ENCODE data around the gene NAALADL2.
"Not testable (repeated sequence)": the region's sequence is repeated elsewhere in the genome, so short reads cannot be mapped to it uniquely, and the experiment has no call there.

NAALADL2 gene

DNA sequence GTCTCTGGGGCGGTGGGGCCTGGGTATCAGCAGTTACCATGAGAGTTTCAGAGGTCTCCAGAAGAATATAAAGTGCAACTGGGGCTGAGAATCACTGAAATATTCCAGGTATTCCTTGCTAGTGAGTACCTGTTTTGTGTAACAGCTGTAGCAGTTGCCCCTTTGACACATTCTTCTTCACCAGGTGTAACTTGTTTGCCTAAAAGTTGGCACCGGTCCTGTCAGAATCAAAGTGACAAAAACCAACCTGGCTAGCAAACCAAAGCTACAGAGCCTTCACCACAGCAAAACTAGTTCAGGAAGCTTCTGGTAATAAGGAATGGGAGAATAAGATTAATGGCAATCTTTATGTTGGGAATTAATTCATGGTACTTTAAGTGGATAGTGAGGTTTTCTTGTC lies 296.0 kb downstream of the NAALADL2 start:
- Histone ChIP-seq H3K79me1 (ENCODE audit: low read length) (no peaks in the 10 kb centered on the region), H3K27ac (ENCODE audit: low read depth, low read length) (no peak overlapping the region), H3K79me2 (ENCODE audit: control insufficient read depth, insufficient read depth, low read length) (no peaks in the 10 kb centered on the region), H2BK120ac (ENCODE audit: low read depth, low read length) (no peak overlapping the region), H3K4me2 (ENCODE audit: low read length) (no peak overlapping the region), H4K8ac (ENCODE audit: low read depth, low read length) (no peak overlapping the region), H3K27me3 (ENCODE audit: insufficient read depth, low read length, poor library complexity) (no peaks in the 10 kb centered on the region), H3K4me3 (ENCODE audit: low read length) (no peak overlapping the region), H2AK5ac (ENCODE audit: low read length) (no peak overlapping the region), H3K23ac (ENCODE audit: low read length) (no peak overlapping the region), H2BK15ac (replicated peaks; ENCODE audit: low read depth) (no peak overlapping the region), H3K9ac (ENCODE audit: low read length) (no peak overlapping the region), H2BK5ac (ENCODE audit: low read length) (no peak overlapping the region), H4K5ac (ENCODE audit: low read length) (no peak overlapping the region), H3K18ac (ENCODE audit: low read length) (no peak overlapping the region), H3K4me1 (ENCODE audit: control insufficient read depth, low read depth, low read length) (no peaks in the 10 kb centered on the region), H3K36me3 (ENCODE audit: control insufficient read depth, insufficient read depth, low read length) (no peaks in the 10 kb centered on the region), H3K56ac (ENCODE audit: low read length) (no peak overlapping the region), H3K4ac (ENCODE audit: low read depth, low read length) (no peak overlapping the region)
- WGBS (ENCODE audit: extremely low coverage, insufficient coverage, low lambda C conversion rate), result no CpG with 5 or more reads among the region's 2 CpGs
- no peak for DNase-seq

- Histone ChIP-seq H2BK120ac (ENCODE audit: low read depth, low read length) (no peak overlapping the region), H3K36me3 (ENCODE audit: control insufficient read depth, insufficient read depth, low read length) (no peaks in the 10 kb centered on the region), H3K27me3 (ENCODE audit: insufficient read depth, low read length, poor library complexity) (no peaks in the 10 kb centered on the region), H3K4ac (ENCODE audit: low read depth, low read length) (no peak overlapping the region), H3K9ac (ENCODE audit: low read length) (no peak overlapping the region), H3K4me3 (ENCODE audit: low read length) (no peak overlapping the region), H3K27ac (ENCODE audit: low read depth, low read length) (no peak overlapping the region), H3K79me2 (ENCODE audit: control insufficient read depth, insufficient read depth, low read length) (no peaks in the 10 kb centered on the region), H4K5ac (ENCODE audit: low read length) (no peak overlapping the region), H3K56ac (ENCODE audit: low read length) (no peak overlapping the region), H2BK5ac (ENCODE audit: low read length) (no peak overlapping the region), H3K79me1 (ENCODE audit: low read length) (no peaks in the 10 kb centered on the region), H3K18ac (ENCODE audit: low read length) (no peak overlapping the region), H2AK5ac (ENCODE audit: low read length) (no peak overlapping the region), H3K4me2 (ENCODE audit: low read length) (no peak overlapping the region), H2BK15ac (replicated peaks; ENCODE audit: low read depth) (no peak overlapping the region), H3K23ac (ENCODE audit: low read length) (no peak overlapping the region), H4K8ac (ENCODE audit: low read depth, low read length) (no peak overlapping the region), H3K4me1 (ENCODE audit: control insufficient read depth, low read depth, low read length) (no peaks in the 10 kb centered on the region)
- DNase-seq, result no peak
Observed at GRCh38 chr3:175159202-175159601, 300.1 kb downstream of the NAALADL2 start.

DNA sequence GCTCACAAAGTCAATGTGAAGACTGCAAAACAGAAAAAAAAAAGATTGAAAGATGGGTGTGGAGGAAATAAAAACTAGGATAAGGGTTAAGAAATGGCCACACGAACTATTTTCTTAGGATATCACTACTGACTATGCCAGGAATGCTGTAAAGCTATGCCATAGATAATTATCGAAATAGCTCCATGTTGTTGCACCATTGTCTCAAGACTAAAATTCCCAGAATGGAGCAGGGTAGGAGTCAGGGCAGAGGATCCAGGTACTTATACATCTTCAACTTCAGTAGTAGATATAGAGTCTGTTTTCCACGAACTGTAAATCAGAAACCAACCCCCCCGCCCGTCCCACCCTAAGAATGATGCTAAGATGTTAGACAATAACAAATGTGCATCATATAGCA lies 302.2 kb downstream of the NAALADL2 start:
- H3K79me1 ChIP-seq (ENCODE audit: low read length), result no peaks in the 10 kb centered on the region
- no peaks in the 10 kb centered on the region for H3K27me3 ChIP-seq (ENCODE audit: insufficient read depth, low read length, poor library complexity)
- no peak overlapping the region for H4K8ac ChIP-seq (ENCODE audit: low read depth, low read length)
- peak; percentile 14 for DNase-seq
- H2BK15ac ChIP-seq (replicated peaks; ENCODE audit: low read depth), result no peak overlapping the region
- no peaks in the 10 kb centered on the region for H3K36me3 ChIP-seq (ENCODE audit: control insufficient read depth, insufficient read depth, low read length)
- no peaks in the 10 kb centered on the region for H3K79me2 ChIP-seq (ENCODE audit: control insufficient read depth, insufficient read depth, low read length)
- H2AK5ac ChIP-seq (ENCODE audit: low read length), result no peak overlapping the region
- no peak overlapping the region for H3K4me2 ChIP-seq (ENCODE audit: low read length)
- H3K23ac ChIP-seq (ENCODE audit: low read length), result no peak overlapping the region
- no peak overlapping the region for H3K9ac ChIP-seq (ENCODE audit: low read length)
- no peak overlapping the region for H2BK120ac ChIP-seq (ENCODE audit: low read depth, low read length)
- H2BK5ac ChIP-seq (ENCODE audit: low read length), result no peak overlapping the region
- WGBS (ENCODE audit: extremely low coverage, insufficient coverage, low lambda C conversion rate), result no CpG with 5 or more reads among the region's 5 CpGs
- no peak overlapping the region for H3K4ac ChIP-seq (ENCODE audit: low read depth, low read length)
- H3K4me1 ChIP-seq (ENCODE audit: control insufficient read depth, low read depth, low read length), result no peaks in the 10 kb centered on the region
- no peak overlapping the region for H4K5ac ChIP-seq (ENCODE audit: low read length)
- H3K18ac ChIP-seq (ENCODE audit: low read length), result no peak overlapping the region
- H3K4me3 ChIP-seq (ENCODE audit: low read length), result no peak overlapping the region
- no peak overlapping the region for H3K56ac ChIP-seq (ENCODE audit: low read length)
- no peak overlapping the region for H3K27ac ChIP-seq (ENCODE audit: low read depth, low read length)

- Histone ChIP-seq H2BK15ac (replicated peaks; ENCODE audit: low read depth) (no peak overlapping the region), H3K4me1 (ENCODE audit: control insufficient read depth, low read depth, low read length) (no peaks in the 10 kb centered on the region), H2AK5ac (ENCODE audit: low read length) (no peak overlapping the region), H2BK5ac (ENCODE audit: low read length) (no peak overlapping the region), H3K56ac (ENCODE audit: low read length) (no peak overlapping the region), H3K27ac (ENCODE audit: low read depth, low read length) (no peak overlapping the region), H3K36me3 (ENCODE audit: control insufficient read depth, insufficient read depth, low read length) (no peaks in the 10 kb centered on the region), H3K18ac (ENCODE audit: low read length) (no peak overlapping the region), H3K4me3 (ENCODE audit: low read length) (no peak overlapping the region), H3K23ac (ENCODE audit: low read length) (no peak overlapping the region), H3K27me3 (ENCODE audit: insufficient read depth, low read length, poor library complexity) (no peaks in the 10 kb centered on the region), H3K4me2 (ENCODE audit: low read length) (no peak overlapping the region), H3K9ac (ENCODE audit: low read length) (no peak overlapping the region), H4K8ac (ENCODE audit: low read depth, low read length) (no peak overlapping the region), H3K4ac (ENCODE audit: low read depth, low read length) (no peak overlapping the region), H4K5ac (ENCODE audit: low read length) (no peak overlapping the region), H2BK120ac (ENCODE audit: low read depth, low read length) (no peak overlapping the region), H3K79me1 (ENCODE audit: low read length) (no peaks in the 10 kb centered on the region), H3K79me2 (ENCODE audit: control insufficient read depth, insufficient read depth, low read length) (no peaks in the 10 kb centered on the region)
- DNase-seq, result no peak
- WGBS (ENCODE audit: extremely low coverage, insufficient coverage, low lambda C conversion rate), result no CpG with 5 or more reads among the region's 3 CpGs
Observed at GRCh38 chr3:175163686-175164085, 304.6 kb downstream of the NAALADL2 start.

DNA sequence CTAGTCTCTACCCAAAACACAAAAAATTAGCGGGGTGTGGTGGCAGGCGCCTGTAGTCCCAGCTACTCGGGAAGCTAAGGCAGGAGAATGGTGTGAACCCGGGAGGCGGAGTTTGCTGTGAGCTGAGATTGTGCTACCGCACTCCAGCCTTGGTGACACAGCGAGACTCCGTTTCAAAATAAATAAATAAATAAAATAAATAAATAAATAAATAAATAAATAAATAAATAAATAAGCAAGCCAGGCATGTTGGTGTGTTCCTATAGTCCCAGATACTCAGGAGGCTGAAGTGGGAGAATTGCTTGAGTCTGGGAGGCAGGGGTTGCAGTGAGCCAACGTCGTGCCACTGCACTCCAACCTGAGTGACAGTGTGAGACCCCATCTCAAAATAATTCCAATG lies 314.0 kb downstream of the NAALADL2 start:
- not testable (repeated sequence) for H3K27me3 ChIP-seq (ENCODE audit: insufficient read depth, low read length, poor library complexity); H2BK120ac ChIP-seq (ENCODE audit: low read depth, low read length)

GRCh38 chr3:175176556-175176955 lies 317.4 kb downstream of the NAALADL2 start:
- H3K36me3 ChIP-seq (ENCODE audit: control insufficient read depth, insufficient read depth, low read length), result no peaks in the 10 kb centered on the region
- H4K8ac ChIP-seq (ENCODE audit: low read depth, low read length), result no peak overlapping the region
- no peak overlapping the region for H3K4ac ChIP-seq (ENCODE audit: low read depth, low read length)
- H2BK120ac ChIP-seq (ENCODE audit: low read depth, low read length), result no peak overlapping the region
- no peaks in the 10 kb centered on the region for H3K4me1 ChIP-seq (ENCODE audit: control insufficient read depth, low read depth, low read length)
- H3K79me1 ChIP-seq (ENCODE audit: low read length), result no peaks in the 10 kb centered on the region
- DNase-seq, result no peak
- no peak overlapping the region for H4K5ac ChIP-seq (ENCODE audit: low read length)
- H3K4me3 ChIP-seq (ENCODE audit: low read length), result no peak overlapping the region
- H3K9ac ChIP-seq (ENCODE audit: low read length), result no peak overlapping the region
- H3K18ac ChIP-seq (ENCODE audit: low read length), result no peak overlapping the region
- H3K27ac ChIP-seq (ENCODE audit: low read depth, low read length), result no peak overlapping the region
- H2AK5ac ChIP-seq (ENCODE audit: low read length), result no peak overlapping the region
- H3K79me2 ChIP-seq (ENCODE audit: control insufficient read depth, insufficient read depth, low read length), result no peaks in the 10 kb centered on the region
- no peak overlapping the region for H2BK15ac ChIP-seq (replicated peaks; ENCODE audit: low read depth)
- no CpG with 5 or more reads among the region's 3 CpGs for WGBS (ENCODE audit: extremely low coverage, insufficient coverage, low lambda C conversion rate)
- H3K56ac ChIP-seq (ENCODE audit: low read length), result no peak overlapping the region
- H2BK5ac ChIP-seq (ENCODE audit: low read length), result no peak overlapping the region
- no peak overlapping the region for H3K23ac ChIP-seq (ENCODE audit: low read length)
- no peaks in the 10 kb centered on the region for H3K27me3 ChIP-seq (ENCODE audit: insufficient read depth, low read length, poor library complexity)
- H3K4me2 ChIP-seq (ENCODE audit: low read length), result no peak overlapping the region

More for the DNA sequence above, 314.0 kb downstream of the NAALADL2 start:
- H3K36me3 ChIP-seq (ENCODE audit: control insufficient read depth, insufficient read depth, low read length); H2AK5ac ChIP-seq (ENCODE audit: low read length); DNase-seq; H3K9ac ChIP-seq (ENCODE audit: low read length); H4K5ac ChIP-seq (ENCODE audit: low read length); H3K27ac ChIP-seq (ENCODE audit: low read depth, low read length); H3K4me2 ChIP-seq (ENCODE audit: low read length); H3K18ac ChIP-seq (ENCODE audit: low read length); H2BK5ac ChIP-seq (ENCODE audit: low read length); H3K79me1 ChIP-seq (ENCODE audit: low read length); H2BK15ac ChIP-seq (replicated peaks; ENCODE audit: low read depth); H3K79me2 ChIP-seq (ENCODE audit: control insufficient read depth, insufficient read depth, low read length); H3K4ac ChIP-seq (ENCODE audit: low read depth, low read length); H3K4me1 ChIP-seq (ENCODE audit: control insufficient read depth, low read depth, low read length); H3K56ac ChIP-seq (ENCODE audit: low read length); H4K8ac ChIP-seq (ENCODE audit: low read depth, low read length); H3K4me3 ChIP-seq (ENCODE audit: low read length); H3K23ac ChIP-seq (ENCODE audit: low read length): not testable (repeated sequence)
- WGBS (ENCODE audit: extremely low coverage, insufficient coverage, low lambda C conversion rate), result no CpG with 5 or more reads among the region's 10 CpGs

Data from mesendoderm (in vitro differentiated cells).